SW 1271 (cell line): Measurements from ENCODE around the gene FAM131B.
"Not testable (repeated sequence)": the region's sequence is repeated elsewhere in the genome, so short reads cannot be mapped to it uniquely, and the experiment has no call there.

Experiments used
- DNase-seq, 2 experiments: peaks; one replicate each; lab custom pipeline; 2025; lab: John Stamatoyannopoulos, UW

Gene FAM131B

DNA sequence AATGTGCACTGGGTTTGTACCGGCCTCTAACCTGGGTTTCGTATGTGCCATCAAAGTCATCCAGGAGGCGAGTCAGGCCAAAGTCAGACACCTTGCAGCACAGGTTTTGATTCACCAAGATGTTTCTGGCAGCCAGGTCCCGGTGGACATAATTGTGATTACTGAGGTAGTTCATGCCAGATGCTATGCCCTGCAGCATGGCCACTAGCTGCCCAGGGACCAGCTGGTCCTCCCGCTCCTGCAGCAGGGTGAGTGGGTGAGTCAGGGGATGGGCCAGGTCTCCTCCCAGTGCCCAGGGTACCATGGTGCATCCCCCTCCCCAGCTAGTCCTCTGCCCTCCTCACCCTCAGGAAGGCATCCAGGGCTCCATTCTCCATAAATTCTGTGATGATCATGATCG, 32.3 kb upstream of the FAM131B start:
- DNase-seq, result no peak

DNA sequence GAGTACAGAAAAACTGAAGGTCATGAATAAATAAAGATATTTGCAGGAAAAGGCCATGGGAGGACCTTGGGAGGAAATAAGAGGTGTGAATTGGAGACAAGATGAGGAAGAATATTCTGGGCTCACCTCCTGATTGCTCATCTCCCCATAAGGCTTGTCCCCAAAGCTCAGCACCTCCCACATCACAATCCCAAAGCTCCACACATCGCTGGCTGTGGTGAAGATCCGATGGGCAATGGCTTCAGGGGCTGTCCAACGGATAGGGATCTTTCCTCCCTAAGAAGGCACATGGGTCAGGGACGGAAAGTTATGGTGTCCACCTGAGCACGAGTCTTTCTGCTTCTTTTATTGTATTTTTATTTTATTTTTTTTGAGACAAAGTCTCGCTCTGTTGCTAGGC, 31.6 kb upstream of the FAM131B start:
- DNase-seq, result no peak

DNA sequence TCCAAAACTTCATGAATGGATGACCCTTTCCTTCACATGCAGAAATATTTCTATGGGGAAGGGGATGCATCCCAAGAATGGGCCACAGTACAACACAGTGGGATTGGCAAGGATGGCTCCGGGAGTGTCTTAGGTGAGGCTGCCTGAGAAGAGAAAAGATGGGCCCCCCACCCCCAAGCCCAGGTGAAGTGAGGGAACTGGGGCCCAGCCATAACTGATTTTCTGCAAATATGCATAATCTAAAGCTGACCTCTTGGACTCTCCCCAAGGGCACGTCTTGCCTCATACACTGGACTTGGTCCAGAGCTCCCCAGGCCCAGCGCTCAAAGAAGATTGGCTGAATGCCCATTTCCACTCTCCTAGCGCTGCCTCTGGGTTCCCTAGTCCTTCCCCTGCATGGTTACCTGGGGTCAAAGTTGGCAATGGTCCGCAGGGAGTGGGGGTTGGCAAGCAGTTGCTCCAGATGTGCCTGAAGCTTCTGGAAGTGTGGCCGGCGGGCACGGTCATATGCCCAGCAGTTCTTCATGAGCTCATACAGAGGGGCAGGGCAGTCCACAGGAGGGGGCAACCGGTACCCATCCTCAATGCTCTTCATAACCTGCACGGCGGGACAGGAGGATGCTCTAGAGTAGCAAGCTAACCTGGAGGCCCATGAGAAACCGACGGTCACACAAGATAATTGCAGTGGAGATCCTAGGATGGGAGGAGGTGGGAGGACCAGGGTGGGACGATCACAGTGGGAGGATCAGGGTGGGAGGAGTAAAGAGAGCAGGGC, 30.9 kb upstream of the FAM131B start:
- no peak for DNase-seq

DNA sequence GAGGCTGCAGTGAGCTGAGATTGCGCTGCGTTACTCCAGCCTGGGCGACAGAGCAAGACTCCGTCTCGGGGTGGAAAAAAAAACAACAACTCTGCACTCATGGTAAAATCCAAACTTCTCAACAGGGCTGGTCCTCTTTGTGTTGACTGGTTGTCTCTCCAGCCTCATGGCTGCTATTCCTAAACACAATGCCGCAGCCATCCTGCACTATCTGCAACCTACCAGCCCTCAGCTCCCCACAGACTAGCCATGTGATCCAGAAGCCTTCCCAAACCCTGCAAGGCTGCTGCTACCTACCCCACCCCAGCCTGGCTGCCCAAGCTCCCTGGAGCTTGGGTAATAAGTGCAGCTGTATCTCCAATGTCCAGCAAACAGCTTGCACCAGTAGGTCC, 30.4 kb upstream of the FAM131B start:
- DNase-seq, result no peak

DNA sequence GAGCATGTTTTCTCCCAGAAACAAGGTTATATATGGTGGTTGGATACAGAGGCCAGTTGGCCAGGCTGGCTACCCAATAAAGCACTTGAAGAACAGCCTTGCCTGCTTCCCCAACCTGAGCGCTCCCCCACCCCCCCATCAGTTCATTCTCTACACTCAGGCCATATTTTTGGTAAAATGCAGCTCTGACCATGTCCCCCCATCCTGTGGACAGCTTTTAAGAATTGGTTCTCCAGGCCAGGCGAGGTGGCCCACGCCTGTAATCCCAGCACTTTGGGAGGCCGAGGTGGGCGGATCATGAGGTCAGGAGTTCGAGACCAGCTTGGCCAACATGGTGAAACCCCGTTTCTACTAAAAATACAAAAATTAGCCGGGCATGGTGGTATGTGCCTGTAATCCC, 29.9 kb upstream of the FAM131B start:
- not testable (repeated sequence) for DNase-seq

GRCh38 chr7:143391462-143392404, 29.2 kb upstream of the FAM131B start:
- DNase-seq, result no peak

DNA sequence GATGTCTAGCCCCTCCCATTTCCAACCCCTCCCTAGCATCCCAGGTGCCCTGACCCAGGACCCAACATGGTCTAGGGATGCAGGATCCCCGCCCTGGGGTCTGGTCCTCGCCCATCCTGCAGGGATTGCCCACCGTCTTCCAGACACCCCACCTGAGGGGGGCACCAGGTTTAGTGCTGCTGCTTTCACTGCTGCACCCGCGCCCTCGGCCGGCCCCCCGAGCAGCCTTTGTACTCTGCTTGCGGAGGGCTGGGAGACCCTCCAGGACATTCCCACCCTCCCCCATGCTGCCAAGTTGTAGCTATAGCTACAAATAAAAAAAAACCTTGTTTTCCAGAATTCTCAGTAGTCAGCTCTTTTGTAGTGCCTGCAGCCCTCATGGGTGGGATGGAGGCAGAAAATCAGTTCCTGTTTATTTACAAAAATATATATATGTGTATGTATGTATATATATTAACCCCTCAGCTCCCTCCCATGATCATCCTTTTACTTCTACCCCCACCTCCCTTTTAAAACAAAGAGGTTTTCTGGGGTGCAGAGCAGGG, 28.3 kb upstream of the FAM131B start:
- no peak for DNase-seq

DNA sequence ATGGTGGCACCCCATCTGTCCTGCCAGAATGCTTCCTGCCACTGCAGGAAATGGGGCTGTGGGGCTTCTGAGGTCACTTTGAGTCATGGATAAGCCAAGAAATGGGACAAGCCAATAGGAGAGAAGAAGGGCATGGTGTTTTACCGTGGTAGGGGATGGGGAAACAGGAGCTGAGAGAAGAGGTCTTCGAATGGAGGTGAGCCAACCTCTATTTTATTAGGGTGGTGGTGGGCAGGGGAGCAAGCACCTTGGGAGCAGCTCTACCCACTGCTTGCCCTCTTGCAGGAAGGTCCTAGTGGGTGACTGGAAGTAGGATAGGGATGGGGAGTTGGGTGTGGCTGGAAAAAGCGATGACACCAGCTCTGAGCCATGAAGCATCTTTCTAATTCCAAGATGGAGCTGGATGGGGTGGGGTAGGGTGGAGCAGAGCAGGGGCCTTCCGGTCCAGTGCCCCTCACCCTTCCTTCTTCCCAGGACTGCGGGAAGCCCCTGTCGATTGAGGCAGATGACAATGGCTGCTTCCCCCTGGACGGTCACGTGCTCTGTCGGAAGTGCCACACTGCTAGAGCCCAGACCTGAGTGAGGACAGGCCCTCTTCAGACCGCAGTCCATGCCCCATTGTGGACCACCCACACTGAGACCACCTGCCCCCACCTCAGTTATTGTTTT, 27.7 kb upstream of the FAM131B start:
- DNase-seq, result no peak

GRCh38 chr7:143389316-143390103, 27.0 kb upstream of the FAM131B start:
- DNase-seq, result no peak

DNA sequence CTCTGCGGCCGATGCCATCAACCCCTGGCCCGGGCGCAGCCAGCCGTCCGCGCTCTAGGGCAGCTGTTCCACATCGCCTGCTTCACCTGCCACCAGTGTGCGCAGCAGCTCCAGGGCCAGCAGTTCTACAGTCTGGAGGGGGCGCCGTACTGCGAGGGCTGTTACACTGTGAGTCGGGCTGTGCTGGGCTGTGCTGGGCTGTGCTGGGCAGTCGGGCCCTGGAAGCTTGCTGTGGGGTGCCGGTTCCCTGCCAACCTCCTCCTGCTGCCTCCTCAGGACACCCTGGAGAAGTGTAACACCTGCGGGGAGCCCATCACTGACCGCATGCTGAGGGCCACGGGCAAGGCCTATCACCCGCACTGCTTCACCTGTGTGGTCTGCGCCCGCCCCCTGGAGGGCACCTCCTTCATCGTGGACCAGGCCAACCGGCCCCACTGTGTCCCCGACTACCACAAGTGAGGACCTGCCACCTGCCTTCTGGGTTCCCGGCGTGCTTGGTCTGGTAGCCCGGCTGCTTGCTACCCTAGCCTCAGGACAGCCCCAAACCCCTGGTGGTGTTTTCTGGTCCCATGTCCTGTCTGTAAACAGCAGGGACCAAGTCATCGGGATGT, 26.1 kb upstream of the FAM131B start:
- no peak for DNase-seq

- DNase-seq, result no peak
Measured at GRCh38 chr7:143388051-143388450, 25.5 kb upstream of the FAM131B start.

DNA sequence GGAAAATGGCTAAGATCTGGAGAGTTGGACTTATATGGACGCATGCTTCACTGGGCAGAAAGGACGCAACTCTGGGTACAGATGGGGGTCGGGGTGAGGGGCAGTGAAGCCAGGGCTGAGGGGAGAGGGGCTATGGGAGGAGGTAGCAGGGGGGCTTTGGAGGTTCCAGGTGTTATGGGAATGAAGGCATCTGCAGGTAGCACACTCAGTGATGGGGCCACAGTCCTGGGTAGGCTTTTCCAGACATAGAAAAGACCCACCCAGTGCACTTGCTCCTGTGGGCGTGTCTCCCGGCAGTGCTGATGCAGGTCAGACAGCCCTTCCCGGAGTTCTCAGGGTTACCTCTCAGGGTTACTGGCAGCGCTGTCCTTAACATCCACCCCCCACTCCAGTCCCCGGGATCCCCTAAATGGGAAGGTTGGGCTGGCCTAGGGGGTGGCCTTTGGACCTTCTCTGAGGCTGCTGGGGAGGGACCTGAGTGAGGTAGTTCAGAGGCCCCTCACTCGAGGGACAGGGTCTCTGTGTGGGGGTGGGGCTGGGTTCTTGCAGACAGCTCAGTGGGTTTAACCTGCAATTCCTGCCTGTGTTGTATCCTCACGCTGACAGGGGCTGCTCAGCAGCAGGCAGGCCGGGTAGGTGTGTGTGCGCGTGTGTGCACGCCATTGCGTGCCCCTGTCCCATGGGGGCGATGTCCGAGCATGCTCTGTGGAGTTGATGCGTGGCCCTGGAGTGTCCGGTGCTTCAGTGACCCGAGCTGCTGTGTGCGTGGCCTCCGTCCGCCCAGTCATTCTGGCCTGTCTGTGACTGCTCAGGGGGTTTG, 24.9 kb upstream of the FAM131B start:
- no peak for DNase-seq

DNA sequence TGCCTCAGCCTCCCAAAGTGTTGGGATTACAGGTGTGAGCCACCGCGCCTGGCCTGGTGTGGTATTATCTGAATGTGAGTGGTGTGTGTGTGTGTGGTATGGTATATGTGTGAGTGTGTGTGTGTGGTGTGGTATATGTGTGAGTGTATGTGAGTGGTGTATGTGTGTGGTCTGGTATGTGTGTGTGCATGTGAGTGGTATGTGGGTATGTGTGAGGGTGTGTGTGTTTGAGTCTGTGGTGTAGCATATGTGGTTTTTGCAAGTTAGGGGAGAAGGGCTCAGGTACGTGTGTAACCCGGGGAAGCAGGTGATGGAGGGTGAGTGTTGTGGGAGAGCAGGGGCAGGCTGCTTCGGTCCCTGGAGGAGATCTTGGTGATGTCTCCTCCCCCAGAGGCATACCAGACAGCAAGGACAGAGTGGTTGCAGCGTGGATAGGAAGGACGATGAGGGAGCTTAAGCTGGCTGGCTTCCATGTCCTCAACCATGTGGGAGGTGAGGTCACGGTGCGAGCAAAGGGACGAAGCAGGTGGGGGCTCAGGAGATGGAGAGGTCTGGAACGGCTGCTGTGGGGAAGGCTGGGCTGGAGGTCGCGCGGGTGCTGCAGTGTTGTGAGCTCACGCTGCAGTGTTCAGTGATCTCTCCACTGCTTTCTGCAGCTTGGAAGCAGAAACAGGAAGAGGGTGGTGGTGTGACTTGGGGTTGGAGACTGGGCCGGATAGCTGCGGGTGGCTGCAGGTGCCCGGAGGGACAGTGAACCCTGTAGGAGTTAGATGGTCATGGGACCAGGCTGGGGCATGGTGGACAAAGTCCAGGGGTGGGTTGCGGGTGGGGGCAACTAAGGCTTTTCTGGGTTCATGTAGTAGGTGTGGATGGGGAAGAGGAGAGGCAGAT, 23.6 kb upstream of the FAM131B start:
- no peak for DNase-seq

DNA sequence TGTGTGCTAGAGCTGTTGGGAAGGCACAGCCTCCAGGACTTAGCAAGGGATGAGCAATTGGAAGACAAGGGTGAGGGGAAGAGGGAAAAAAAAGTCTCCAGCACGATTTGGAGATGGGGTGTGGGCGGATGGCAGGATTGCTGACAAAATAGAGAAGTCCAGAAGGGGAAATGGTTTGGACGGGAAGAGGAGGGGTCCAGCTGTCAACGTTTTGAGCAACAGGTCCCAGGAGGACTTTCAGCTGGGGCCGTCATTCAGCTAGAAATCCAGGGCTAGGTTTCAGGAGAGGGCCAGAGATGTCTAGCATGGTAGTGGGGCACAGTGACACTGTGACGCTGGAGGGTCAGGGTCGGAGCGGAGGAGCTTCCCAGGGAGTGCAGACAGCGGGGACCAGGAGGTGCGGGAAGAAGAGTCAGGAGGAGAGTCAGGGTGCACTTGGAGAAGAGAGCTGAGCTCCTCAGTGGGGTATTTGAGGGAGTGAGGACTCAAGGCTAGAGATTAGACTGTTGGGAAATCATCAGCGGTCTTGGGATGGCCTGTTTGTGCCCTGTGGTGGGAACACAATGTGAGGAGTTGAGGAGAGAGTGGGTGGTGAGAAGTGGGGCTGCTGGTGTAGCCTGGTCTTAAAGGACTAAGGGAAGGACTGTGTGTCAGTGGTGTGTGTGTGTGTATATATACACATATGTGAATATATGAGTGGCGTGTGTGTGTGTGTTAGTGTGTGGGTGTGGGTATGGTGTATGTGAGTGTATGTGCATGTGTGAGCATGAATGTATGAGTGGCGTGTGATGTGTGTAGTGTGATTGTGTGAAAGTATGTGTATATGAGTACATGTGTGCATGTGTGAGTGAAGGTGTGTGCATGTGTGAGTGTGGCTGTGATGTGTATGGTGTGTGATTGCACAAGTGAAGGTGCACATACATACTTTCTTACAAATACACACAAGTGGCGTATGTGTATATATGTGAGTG, 22.4 kb upstream of the FAM131B start:
- DNase-seq, result no peak

- DNase-seq, result no peak
Measured at GRCh38 chr7:143384148-143384547, 21.6 kb upstream of the FAM131B start.

- no peak for DNase-seq
Measured at GRCh38 chr7:143383642-143383957, 21.1 kb upstream of the FAM131B start.

- DNase-seq, result no peak
Measured at GRCh38 chr7:143382791-143383641, 20.5 kb upstream of the FAM131B start.
